ENCODE measurements around the gene ECT2. TPM values are rescaled to one million over a fixed set of nuclear protein-coding genes. Genes with fewer than 3 reads are reported as not detected.

ECT2 gene
- total RNA-seq, 1 experiment from 2014 or later: 145 TPM

GRCh38 chr3:172840913-172841312 lies 90.4 kb downstream of the ECT2 start:
- TF ChIP-seq CTCF (conservative IDR thresholded peaks at IDR 0.05): no peak
- TF ChIP-seq EZH2 (IDR thresholded peaks at IDR 0.05; ENCODE audit: low read depth): no peak
- POLR2A ChIA-PET (ENCODE audit: unreplicated experiment): no interaction called here
- H3K4me1 ChIP-seq (replicated peaks; ENCODE audit: insufficient read depth): no peaks in the 10 kb centered on the region
- H3K9me2 ChIP-seq (ENCODE audit: insufficient read depth): no peaks in the 10 kb centered on the region
- no peaks in the 10 kb centered on the region for H3K27me3 ChIP-seq (ENCODE audit: insufficient read depth, low read depth)
- H3K36me3 ChIP-seq (ENCODE audit: low read depth): no peaks in the 10 kb centered on the region
- DNase-seq: no peak
- H3K9me3 ChIP-seq (ENCODE audit: insufficient read depth, low read depth): no peaks in the 10 kb centered on the region
- no peak overlapping the region for H3K27ac ChIP-seq
- H3K4me3 ChIP-seq: no peak overlapping the region
- H3K4me2 ChIP-seq: no peak overlapping the region
- H4K20me1 ChIP-seq (ENCODE audit: insufficient read depth): no peaks in the 10 kb centered on the region
- intact Hi-C loops (cut with micrococcal nuclease; ENCODE audit: unreplicated experiment): loop anchor here (10.0 kb wide), 1 partner anchor 554 kb away; the partner anchor contains the start of gene NLGN1
- CTCF ChIA-PET: interaction anchor here (0.6 kb wide), 1 partner anchor 10 kb away, joined by 3 read pairs; no protein-coding TSS in a partner anchor
- no TSS peak for BruUV-seq (replicated peaks)
- H3K79me2 ChIP-seq (ENCODE audit: low read depth): no peaks in the 10 kb centered on the region
- no peak overlapping the region for H2AFZ ChIP-seq
- no peaks in the 10 kb centered on the region for H3F3A ChIP-seq (ENCODE audit: insufficient read depth, low read depth)

- H3K79me2 ChIP-seq (ENCODE audit: low read depth): no peaks in the 10 kb centered on the region
- H3K36me3 ChIP-seq (ENCODE audit: low read depth): no peaks in the 10 kb centered on the region
- H2AFZ ChIP-seq: 0 out of 2 replicates have a peak overlapping the region, but pooled peaks have one; percentile 11
- H3K9me3 ChIP-seq (ENCODE audit: insufficient read depth, low read depth): peaks cover 5% of the 10 kb centered on the region; the same call in 1 of the 2 replicates
- no peak overlapping the region for H3K4me2 ChIP-seq
- no peak for DNase-seq
- H3K4me1 ChIP-seq (replicated peaks; ENCODE audit: insufficient read depth): 0 out of 2 replicates have a peak, but pooled peaks cover 5% of the 10 kb centered on the region
- no peak overlapping the region for H3K27ac ChIP-seq
- no peak for TF ChIP-seq EZH2 (IDR thresholded peaks at IDR 0.05; ENCODE audit: low read depth)
- TF ChIP-seq CTCF (conservative IDR thresholded peaks at IDR 0.05): no peak
- H3K27me3 ChIP-seq (ENCODE audit: insufficient read depth, low read depth): no peaks in the 10 kb centered on the region
- no peak overlapping the region for H3K4me3 ChIP-seq
- intact Hi-C loops (cut with micrococcal nuclease; ENCODE audit: unreplicated experiment): loop anchor here (10.0 kb wide), 1 partner anchor 550 kb away; the partner anchor contains the start of gene NLGN1
- H4K20me1 ChIP-seq (ENCODE audit: insufficient read depth): no peaks in the 10 kb centered on the region
- POLR2A ChIA-PET (ENCODE audit: unreplicated experiment): interaction anchor here (0.6 kb wide), 1 partner anchor 171 kb away, joined by 6 read pairs; no protein-coding TSS in a partner anchor
- no peaks in the 10 kb centered on the region for H3K9me2 ChIP-seq (ENCODE audit: insufficient read depth)
- BruUV-seq (replicated peaks): no TSS peak
- CTCF ChIA-PET: no interaction called here
- no peaks in the 10 kb centered on the region for H3F3A ChIP-seq (ENCODE audit: insufficient read depth, low read depth)
These were observed 93.9 kb downstream of the ECT2 start for GRCh38 chr3:172844428-172844827.

- no peaks in the 10 kb centered on the region for H3K36me3 ChIP-seq (ENCODE audit: low read depth)
- H3K4me2 ChIP-seq: no peak overlapping the region
- intact Hi-C loops (cut with micrococcal nuclease; ENCODE audit: unreplicated experiment): loop anchor here (10.0 kb wide), 1 partner anchor 549 kb away; the partner anchor contains the start of gene NLGN1
- H3K9me2 ChIP-seq (ENCODE audit: insufficient read depth): peaks cover 8% of the 10 kb centered on the region; the same call in 1 of the 2 replicates
- POLR2A ChIA-PET (ENCODE audit: unreplicated experiment): no interaction called here
- CTCF ChIA-PET: no interaction called here
- H3K9me3 ChIP-seq (ENCODE audit: insufficient read depth, low read depth): peaks cover 5% of the 10 kb centered on the region; the same call in 1 of the 2 replicates
- no peak for DNase-seq
- no peak overlapping the region for H3K27ac ChIP-seq
- no peak for TF ChIP-seq CTCF (conservative IDR thresholded peaks at IDR 0.05)
- no peak for TF ChIP-seq EZH2 (IDR thresholded peaks at IDR 0.05; ENCODE audit: low read depth)
- BruUV-seq (replicated peaks): no TSS peak
- H4K20me1 ChIP-seq (ENCODE audit: insufficient read depth): no peaks in the 10 kb centered on the region
- H3F3A ChIP-seq (ENCODE audit: insufficient read depth, low read depth): no peaks in the 10 kb centered on the region
- H3K4me1 ChIP-seq (replicated peaks; ENCODE audit: insufficient read depth): 0 out of 2 replicates have a peak, but pooled peaks cover 5% of the 10 kb centered on the region
- no peaks in the 10 kb centered on the region for H3K79me2 ChIP-seq (ENCODE audit: low read depth)
- H3K4me3 ChIP-seq: no peak overlapping the region
- peak overlapping the region; percentile 28; the same call in 1 of the 2 replicates for H2AFZ ChIP-seq
- H3K27me3 ChIP-seq (ENCODE audit: insufficient read depth, low read depth): no peaks in the 10 kb centered on the region
These were observed 95.6 kb downstream of the ECT2 start for GRCh38 chr3:172846103-172846561.
